OCI-M1 (cell line): ENCODE measurements around the gene ACOX3.
"Not testable (repeated sequence)": the region's sequence is repeated elsewhere in the genome, so short reads cannot be mapped to it uniquely, and the experiment has no call there.

Experiments
- DNase-seq: peaks from one replicate; lab custom pipeline; 2025; lab: John Stamatoyannopoulos, UW

ACOX3 gene

DNA sequence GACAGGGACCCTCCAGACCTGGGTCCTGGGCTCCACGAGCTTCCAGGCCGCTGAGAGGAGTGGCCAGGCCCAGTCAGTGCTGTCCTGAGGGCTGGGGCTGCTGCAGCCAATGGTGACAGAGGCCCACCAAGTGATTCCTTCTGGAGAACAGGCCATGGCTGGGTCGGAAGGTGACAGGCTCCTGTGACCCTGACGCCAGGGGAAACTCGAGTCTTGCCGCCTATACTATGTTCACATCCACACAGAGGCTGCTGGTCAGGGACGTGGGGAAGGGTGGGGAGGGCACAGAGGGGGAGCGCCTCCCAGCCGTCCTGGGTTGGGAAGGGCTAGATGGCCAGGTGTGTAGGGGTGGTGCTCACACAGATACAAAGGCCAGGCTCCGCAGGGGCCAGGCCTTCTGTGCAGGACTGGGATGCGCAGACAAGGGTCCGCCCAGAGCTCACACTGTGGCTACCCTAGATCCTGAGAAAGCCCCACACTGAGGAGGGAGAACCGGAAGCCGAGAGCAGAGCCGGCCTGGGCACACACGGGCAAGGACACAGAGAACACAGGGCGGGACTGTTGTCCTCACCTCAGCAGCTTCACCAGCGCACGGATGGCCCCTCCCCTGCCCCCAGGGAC is 89.6 kb downstream of the ACOX3 start:
- no peak for DNase-seq

DNA sequence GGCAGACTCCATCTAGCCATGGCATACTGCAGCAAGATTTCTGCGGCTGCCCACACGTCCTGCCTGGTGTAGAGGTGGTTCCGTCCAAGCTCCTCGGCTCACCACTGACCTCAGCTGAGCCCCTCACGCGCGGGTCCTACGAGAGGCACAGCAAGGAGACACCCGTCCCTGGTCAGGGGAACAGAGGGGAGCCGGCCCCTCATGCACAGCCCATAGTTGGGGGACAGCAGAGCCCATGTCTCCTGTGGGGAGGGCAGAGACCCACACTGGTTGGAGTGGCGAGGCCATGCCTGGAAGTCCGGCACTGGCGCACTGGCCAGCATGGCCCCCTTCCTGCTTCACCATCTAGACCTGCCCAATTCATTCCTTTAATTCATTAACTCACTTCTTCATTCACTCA is 90.2 kb downstream of the ACOX3 start:
- no peak for DNase-seq

DNA sequence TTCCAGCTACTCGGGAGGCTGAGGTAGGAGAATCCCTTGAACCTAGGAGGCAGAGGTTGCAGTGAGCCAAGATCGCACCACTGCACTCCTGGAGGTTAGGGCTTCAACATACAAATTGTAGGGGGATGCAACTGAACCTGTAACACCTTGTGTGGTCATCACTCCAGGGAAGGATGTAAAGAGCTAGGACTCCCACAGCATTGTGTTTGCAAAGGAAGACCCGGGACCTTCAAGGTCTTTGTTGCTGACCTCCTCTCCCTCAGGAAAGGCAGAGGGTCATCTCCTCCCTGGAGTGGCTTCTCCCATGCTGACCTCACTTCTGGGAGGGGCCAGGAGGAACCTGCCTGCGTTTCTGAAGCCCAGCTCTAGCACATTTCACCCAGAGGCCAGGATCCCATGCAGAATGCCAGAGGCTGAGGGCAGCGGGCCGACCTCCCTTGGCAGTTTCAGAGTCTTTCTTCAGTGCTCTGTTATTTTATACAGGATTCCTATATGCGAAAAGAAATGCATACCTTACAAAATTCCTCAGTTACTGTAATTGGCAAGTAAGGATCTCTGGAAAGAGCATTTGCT is 90.8 kb downstream of the ACOX3 start:
- no peak for DNase-seq

DNA sequence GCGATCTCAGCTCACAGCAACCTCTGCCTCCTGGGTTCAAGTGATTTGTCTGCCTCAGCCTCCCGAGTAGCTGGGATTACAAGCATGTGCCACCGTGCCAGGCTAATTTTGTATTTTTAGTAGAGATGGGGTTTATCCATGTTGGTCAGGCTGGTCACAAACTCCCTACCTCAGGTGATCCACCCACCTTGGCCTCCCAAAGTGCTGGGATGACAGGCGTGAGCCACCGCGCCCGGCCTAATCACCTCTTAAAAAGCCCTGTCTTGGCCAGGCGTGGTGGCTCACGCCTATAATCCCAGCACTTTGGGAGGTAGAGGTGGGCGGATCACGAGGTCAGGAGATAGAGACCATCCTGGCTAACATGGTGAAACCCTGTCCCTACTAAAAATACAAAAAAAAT is 91.3 kb downstream of the ACOX3 start:
- not testable (repeated sequence) for DNase-seq

DNA sequence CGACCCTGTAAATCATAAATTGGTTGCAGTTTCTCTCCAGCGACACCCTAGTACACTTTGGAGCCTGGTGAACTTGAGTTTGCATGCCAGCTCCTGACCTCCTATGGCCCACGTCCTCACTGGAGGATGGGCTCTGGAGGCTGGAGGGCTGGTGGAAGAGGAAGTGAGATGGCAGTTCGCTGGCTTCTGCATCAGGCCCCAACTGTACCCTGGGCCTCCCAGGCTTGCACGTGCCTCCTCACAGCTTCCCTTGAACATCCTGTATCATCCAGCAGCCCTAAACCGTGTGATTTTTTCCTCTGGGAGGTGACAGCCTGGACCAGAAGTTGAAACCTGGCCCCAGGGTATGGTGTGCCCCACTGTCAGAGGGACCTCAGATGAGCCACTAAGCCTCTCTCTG is 92.5 kb downstream of the ACOX3 start:
- DNase-seq = no peak

DNA sequence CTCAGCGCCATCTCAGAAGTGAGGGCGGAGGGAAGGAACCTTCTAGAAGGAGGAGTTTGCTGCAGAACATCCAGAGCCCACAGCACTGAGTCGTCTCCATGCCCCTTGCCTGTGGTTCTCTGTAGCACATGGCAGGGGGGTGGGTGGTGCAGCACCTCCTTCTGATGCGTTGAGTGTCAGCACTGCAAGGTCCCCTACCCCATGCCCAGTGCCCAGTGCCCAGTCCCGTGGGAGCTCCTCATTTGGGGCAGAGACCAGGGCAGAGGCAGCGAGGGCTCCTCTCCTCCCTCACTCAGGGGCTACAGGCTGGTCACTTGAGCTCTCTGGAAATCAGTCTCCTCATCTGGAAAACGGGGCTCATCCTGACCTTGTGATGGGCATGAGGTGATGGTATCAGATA is 92.9 kb downstream of the ACOX3 start:
- DNase-seq = no peak

DNA sequence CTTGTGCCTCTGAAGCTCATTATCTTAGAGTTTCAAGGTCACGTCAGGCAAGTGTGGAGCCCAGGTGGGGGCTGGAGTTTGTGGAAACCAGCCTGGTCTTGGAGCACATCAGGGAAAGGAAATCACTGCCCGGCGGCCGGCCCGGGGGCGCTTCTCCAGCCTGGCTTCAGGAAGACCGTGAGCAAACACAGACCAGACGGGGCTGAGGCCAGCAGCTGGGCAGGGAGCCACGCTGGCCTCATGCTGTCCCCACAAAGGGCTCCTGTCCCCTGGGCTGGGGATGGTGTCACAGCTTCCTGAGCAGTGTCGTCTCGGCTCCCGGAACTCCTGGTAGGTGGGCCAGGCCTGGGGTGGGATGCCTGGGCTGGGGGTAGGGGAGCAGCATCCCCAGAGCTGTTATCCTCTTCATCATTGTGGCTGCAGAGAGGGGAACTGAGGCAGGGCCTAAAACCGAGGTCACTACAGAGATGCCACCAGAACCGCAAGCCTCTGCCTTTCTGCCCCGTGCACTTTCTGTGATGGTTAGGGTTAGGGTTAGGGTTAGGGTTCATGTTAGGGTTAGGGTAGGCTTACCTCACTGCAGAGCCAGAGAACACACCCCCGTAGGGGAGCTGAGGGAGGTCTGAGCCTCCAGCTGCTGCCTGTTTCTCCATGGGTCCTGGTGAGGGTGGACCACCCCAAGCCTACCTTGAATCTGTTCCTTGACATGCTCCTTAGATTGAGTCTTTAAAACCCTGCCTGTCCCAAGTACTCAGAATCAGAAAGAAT is 93.5 kb downstream of the ACOX3 start:
- DNase-seq = no peak

DNA sequence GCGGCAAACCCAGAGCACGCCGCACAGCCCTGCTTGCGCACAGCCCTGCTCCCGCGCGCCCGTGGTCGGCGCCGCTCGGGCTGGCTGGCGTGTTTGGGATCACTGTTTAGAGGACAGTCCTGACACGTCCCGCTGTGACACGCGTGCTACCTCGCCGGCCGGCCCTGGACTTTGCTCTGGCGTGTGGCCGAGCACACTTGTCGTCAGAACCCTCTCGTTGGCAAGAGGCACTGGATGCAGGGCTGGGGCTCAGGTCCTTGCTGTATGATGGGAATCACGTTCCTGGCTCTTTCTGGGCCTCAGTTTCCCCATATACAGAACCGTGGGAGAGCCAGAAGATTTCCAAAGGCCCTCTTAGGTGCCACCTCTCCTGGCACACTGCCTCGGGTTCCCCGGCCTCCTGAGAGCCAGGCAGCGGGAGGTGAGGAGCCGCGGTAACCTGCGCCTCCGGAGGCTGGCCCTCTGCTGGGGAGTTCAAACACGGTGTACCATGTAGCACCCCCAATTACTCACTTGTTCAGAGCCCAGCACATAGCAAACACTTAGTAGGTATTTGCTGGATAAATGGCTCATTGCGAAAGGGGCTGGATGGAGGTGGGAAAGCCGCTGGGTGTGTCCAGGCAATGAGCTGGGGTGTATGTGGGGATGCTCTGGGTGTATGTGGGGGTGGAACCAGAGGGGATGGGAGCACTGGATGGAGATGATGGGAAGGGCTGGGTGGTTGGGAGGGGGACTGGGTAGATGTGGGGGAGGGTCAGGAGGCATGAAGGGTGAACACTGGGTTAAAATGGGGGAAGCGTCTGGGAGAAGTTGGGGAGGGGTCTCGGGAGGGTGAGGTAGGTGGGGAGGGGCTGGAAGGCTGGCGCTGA is 94.3 kb downstream of the ACOX3 start:
- no peak for DNase-seq

DNA sequence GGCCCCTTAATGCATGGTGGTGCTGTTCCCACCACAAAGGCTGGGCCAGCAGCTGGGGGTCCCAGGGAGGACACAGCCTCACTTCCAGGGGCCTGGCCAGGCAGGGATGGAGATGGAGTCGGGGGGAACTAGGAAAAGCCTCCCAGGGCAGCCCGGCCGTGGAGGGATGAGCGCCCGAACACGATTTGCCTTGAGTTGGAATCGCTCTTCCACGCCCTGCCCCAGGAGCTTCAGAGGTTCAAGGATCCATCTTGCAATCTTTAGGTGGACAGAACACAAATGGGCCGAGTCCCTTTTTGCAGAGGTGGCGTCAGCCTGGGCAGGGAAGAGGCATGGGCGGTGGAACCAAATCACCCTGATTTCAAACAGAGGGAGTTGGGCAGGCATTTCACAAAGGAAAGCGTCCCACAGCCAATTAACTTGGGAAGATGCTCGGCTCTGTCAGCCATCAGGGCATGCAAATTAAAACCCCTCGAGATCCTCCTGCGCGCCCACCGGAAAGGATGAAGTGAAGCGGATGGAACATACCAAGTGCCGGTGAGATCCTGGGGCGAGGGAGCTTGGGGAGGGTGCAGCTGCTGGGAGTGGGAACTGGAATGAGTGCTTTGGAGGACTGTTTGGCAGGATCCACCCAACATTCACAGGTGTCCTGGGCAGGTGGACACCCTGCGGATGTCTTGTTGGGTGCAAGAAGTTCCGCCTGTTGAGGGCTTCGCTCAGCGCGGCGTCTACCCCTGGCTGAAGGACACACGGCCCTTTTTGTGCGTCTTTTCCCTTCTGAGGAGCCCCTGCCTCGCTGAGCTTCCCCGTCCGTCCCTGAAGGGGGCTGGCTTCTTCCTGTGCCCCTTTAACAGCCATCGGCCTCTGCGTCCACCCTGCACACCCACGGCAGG is 95.2 kb downstream of the ACOX3 start:
- DNase-seq = no peak

DNA sequence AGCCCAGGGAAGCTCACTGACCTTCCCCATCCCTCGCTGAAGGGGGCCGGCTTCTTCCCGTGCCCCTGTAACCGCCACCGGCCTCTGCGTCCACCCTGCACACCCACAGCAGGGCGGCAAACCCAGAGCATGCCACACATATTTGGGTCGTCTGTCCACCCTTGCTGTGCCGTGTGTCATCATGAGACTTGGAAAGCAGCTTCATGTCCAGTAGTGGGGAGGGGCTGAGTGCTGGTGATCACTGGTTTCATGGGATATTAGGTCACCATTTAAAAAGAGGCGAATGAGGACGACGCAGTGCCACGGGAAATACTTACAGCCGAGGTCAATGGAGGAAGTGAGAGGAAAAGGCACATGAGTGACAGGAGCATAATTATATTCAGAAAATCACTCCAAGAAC is 96.1 kb downstream of the ACOX3 start:
- DNase-seq = no peak

DNA sequence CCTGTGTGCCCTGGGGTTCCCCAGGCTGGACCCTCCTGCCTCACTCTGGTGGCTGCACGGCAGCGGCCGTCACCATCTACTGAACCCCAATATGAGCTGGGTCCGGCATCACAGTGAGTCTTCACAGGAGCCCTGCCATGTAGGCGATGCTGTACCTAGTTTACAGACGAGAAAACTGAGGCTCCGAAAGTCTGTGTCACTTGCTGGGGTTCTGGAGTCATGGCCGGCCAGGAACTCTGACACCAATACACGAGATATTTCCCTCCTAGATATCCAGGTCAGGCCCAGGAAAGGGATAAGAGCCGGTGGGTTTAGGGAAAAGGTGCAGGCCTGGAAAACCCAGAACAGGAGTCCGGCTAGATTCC is 96.6 kb downstream of the ACOX3 start:
- no peak for DNase-seq

DNA sequence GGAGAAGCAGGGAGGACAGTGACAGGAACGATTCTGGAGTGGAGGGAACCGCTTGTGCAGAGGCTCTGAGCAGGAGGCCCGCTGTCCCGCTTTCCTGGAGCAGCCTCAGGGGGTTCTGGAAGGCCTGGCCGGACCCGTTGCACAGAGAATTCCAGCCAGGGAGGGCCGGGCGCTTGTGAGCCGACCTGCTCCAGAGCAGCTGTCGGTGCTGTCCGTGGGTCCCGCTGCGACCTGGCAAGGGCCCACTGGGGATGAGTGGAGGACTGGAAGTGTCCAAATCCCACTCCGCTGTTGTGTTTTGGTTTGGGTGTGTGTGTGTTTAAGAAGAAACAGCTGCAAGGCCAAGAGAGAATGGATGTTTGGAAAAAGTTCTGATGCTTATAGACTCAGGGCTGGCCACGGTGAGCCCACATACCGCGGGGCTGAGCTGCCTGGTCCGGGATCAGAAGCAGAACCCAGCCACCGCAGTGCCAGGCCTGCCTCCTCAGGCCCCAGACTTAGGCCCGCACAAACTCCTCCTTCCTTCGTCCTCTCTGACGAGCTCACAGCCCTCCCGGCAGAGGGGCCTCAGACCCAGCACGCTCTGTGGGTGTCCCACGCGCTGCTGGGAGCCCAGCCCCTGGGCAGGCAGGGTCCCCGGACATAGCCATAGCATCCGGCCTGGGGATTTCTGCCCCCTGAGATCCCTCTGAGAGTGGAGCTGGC is 97.1 kb downstream of the ACOX3 start:
- DNase-seq = no peak

DNA sequence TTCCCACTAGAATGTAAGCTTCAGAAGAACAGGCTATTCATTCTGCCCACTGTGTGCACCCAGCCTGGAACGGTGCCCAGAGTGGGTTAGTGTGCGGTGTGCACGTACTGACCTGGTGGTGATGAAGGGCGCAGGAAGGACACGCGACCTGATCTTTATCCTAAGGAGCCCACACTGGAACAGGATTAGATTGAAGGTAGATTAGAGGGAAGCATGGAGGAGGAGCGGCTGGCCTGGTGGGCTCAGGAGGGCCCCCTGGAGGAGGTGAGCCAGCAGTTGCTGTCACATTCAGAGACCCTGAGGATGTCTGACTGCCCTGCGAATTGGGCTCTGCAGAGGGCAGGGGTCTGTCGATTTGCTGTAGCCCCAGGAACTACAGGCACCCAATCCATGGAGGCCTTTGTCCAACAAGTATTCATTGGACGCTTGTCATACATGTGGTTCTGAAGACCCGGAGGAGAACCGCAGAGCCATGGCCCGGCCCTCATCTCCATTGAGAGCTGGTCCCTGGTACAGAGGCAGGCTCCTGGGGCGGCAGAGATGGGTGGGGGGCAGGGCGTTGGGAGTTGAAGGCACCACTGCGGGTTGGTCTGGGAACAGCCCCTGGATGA is 97.8 kb downstream of the ACOX3 start:
- DNase-seq = no peak

DNA sequence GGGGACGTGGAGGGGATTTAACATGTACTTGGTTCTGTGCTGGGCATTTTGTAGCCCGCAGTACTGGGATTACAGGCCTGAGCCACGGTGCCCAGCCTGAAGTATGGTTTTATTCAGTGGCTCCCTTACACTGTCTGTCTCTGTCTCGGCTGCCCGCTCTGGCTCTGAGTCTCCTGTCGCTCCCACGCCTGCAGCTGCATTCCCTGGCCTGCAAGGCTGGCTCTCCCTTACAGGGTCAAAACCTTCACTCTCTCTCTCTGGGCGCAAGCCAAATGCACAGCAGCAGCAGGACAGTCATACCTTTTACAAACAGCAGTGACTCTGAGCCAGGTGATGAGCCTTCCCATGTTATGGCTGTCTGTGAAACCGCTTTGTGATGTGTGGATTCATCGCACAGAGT is 98.8 kb downstream of the ACOX3 start:
- DNase-seq = no peak

DNA sequence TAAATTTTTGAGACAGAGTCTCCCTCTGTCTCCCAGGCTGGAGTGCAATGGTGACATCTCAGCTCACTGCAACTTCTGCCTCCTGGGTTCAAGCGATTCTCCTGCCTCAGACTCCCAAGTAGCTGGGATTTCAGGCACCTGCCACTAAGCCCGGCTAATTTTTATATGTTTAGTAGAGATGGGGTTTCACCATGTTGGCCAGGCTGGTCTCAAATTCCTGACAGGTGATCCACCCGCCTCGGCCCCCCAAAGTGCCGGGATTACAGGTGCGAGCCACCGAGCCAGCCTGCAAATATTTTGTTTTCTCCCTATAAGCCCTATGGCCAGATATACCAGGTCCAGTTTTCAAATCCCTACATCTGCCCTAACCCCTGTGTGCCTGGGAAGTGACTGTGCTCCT is 99.2 kb downstream of the ACOX3 start:
- not testable (repeated sequence) for DNase-seq

DNA sequence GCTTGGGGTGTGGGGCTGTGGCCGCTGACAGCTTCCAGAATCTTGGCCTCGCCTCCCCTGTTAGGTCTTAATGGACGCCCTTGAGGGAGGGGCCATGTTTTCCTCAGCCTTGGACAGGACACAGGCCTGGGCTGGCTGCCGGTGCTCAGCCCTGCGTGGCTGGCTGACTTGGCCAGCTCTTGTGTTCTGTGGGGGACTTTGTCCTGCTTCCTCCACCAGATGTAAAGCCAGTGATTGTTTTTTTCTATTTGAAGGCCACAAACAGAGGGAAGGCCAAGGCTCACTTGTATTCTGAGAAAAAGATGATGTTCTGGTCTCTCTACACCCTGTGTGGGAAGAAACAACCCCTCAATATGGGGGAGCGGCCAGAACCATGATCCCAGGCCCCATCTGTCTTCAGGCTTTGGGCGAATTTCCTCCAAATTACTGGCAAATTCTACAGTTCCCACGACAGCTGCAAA is 99.7 kb downstream of the ACOX3 start:
- DNase-seq = no peak

DNA sequence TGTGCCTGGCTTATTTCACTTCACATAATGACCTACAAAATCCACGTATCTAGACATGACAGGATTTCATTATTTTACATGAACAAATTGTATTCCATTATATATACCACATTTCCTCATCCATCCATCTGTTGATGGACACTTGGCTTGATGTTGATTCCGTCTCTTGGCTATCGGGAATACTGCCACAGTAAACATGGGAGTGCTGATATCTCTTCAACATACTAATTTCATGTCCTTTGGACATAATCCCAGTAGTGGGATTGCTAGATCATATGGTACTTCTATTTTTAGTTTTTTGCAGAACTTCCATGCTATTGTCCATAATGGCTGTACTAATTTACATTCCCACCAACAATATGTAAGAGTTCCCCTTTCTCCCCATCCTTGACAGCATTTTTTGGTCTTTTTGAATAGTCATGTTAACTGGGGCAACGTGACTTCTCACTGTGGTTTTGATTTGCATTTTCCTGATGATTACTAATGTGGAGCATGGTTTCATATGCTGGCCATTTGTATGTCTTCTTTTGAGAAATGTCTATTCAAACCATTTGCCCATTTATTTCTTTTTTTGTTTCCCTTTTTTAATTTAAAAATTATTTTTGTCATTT is 102.1 kb downstream of the ACOX3 start:
- DNase-seq = peak; percentile 51

DNA sequence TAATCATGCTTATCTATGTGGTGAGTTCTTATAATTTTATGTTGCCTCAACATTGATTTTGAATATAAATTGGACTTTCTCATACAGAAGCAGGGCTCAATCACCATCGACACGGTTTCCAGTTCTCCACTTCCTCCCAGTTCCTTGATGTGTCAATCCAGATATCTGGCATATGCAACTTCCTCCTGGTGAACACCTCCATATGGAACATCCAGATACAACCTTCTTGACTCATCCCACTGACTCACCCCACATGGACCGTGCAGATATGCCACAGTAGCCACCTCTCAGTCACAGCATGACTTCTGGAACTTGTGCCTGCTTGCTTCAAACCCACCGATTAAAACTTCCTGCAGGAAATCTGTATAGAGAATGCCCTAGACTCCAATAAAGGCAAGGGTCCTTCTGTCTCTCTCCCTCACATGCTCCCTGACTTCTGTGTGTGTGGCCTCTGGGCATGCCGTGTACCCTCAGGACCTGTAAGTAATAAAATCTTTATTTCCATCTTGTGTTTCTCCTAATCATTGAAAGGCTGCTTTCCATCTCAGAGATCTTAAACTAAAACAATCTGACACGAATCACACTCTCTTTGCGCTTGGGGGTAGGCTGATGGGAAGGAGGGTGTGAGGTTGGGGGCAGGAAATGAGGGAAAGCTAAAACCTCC is 104.0 kb downstream of the ACOX3 start:
- peak; percentile 90 for DNase-seq

DNA sequence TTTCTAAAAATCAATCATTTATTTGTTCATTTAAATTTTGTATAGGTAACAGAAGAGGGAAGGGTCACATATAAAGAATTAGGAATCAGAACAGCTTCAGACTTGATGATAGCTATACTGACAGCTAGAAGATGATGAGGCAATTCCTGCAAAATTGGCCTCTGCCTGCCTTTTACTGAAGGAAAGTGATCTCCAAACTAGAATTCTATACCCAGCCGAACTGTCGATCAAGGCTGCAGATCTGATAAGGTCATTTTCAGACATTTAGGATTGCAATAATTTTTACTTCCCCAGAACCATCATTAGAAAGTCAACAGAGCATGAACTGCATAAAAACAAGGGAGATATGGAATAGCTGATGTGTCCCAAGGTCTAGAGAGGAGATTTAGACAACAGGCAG is 104.7 kb downstream of the ACOX3 start:
- peak; percentile 26 for DNase-seq
